Measurements from ENCODE around the gene TCERG1L.

Gene TCERG1L

GRCh38 chr10:131207584-131208532 is 103.7 kb downstream of the TCERG1L start:
- TF ChIP-seq CTCF (IDR thresholded peaks at IDR 0.05; ENCODE audit: control extremely low read depth, extremely low read depth, low read depth, missing control alignments), result no peak
- POLR2A ChIA-PET, result no interaction called here
- DNase-seq (ENCODE audit: extremely low spot score), result no peak
- CTCF ChIA-PET, result no interaction called here

GRCh38 chr10:131207176-131207575 is 104.3 kb downstream of the TCERG1L start:
- no peak for TF ChIP-seq CTCF (IDR thresholded peaks at IDR 0.05; ENCODE audit: control extremely low read depth, extremely low read depth, low read depth, missing control alignments)
- ChIA-PET CTCF (no interaction called here), POLR2A (no interaction called here)
- DNase-seq (ENCODE audit: extremely low spot score), result no peak

GRCh38 chr10:131206111-131206995 is 105.2 kb downstream of the TCERG1L start:
- ChIA-PET POLR2A (no interaction called here), CTCF (no interaction called here)
- TF ChIP-seq CTCF (IDR thresholded peaks at IDR 0.05; ENCODE audit: control extremely low read depth, extremely low read depth, low read depth, missing control alignments), result no peak
- no peak for DNase-seq (ENCODE audit: extremely low spot score)

- no peak for DNase-seq (ENCODE audit: extremely low spot score)
- POLR2A ChIA-PET, result no interaction called here
- TF ChIP-seq CTCF (IDR thresholded peaks at IDR 0.05; ENCODE audit: control extremely low read depth, extremely low read depth, low read depth, missing control alignments), result no peak
These were observed 106.0 kb downstream of the TCERG1L start for GRCh38 chr10:131205556-131205955.

GRCh38 chr10:131204406-131205152 is 106.9 kb downstream of the TCERG1L start:
- ChIA-PET POLR2A (no interaction called here), CTCF (no interaction called here)
- no peak for DNase-seq (ENCODE audit: extremely low spot score)
- TF ChIP-seq CTCF (IDR thresholded peaks at IDR 0.05; ENCODE audit: control extremely low read depth, extremely low read depth, low read depth, missing control alignments), result no peak

More at GRCh38 chr10:131205556-131205955, 106.0 kb downstream of the TCERG1L start:
- CTCF ChIA-PET, result no interaction called here
